ENCODE data around the gene ETFA. TPM values are rescaled to one million over a fixed set of nuclear protein-coding genes. Genes with fewer than 3 reads are reported as not detected.

Gene ETFA
- total and polyA plus RNA-seq, 4 experiments from 2014 or later, result 47.7 to 106 (median 76.5) TPM

GRCh38 chr15:76339305-76340197, 28.3 kb upstream of the ETFA start:
- Histone ChIP-seq H3K4me3 (ENCODE audit: low read length in 2 of 2) (peak overlapping the region in 1 of 2 donors; percentile 56), H3K36me3 (ENCODE audit: insufficient read depth, low read length) (no peaks in the 10 kb centered on the region), H3K27ac (ENCODE audit: low read depth, low read length) (no peak overlapping the region), H3K4me1 (ENCODE audit: insufficient read depth, low read length) (peaks cover 83% of the 10 kb centered on the region), H3K9me3 (ENCODE audit: control insufficient read depth in 1 of 2, low read length in 2 of 2) (no peaks in the 10 kb centered on the region), H3K27me3 (ENCODE audit: insufficient read depth, low read length) (peaks cover 67% of the 10 kb centered on the region)
- peak overlapping the region; percentile 76 to 94 (median 84) for H3K4me3 Mint-ChIP-seq
- peaks cover 0 to 23% (median 2%) of the 10 kb centered on the region in 8 donors for H3K9me3 Mint-ChIP-seq
- H3K36me3 Mint-ChIP-seq, result peaks cover 0 to 2% of the 10 kb centered on the region in 2 donors
- POLR2A ChIA-PET (ENCODE audit: partially characterized antibody), result no interaction called here
- peaks cover 44 to 76% (median 56%) of the 10 kb centered on the region in 4 donors for H3K4me1 Mint-ChIP-seq
- DNase-seq, result peak in 2 of 5 donors; percentile 27 to 41
- CTCF ChIA-PET (ENCODE audit: partially characterized antibody), result interaction anchor here (0.6 kb wide), 1 partner anchor 25 kb away, joined by 3 read pairs; no protein-coding TSS in a partner anchor
- intact Hi-C loops (cut with micrococcal nuclease), result no loop called here
- H3K27me3 Mint-ChIP-seq, result peaks cover 68 to 70% of the 10 kb centered on the region in 2 donors
- peak overlapping the region in 3 of 7 donors; percentile 29 to 80 (median 70) for H3K27ac Mint-ChIP-seq

DNA sequence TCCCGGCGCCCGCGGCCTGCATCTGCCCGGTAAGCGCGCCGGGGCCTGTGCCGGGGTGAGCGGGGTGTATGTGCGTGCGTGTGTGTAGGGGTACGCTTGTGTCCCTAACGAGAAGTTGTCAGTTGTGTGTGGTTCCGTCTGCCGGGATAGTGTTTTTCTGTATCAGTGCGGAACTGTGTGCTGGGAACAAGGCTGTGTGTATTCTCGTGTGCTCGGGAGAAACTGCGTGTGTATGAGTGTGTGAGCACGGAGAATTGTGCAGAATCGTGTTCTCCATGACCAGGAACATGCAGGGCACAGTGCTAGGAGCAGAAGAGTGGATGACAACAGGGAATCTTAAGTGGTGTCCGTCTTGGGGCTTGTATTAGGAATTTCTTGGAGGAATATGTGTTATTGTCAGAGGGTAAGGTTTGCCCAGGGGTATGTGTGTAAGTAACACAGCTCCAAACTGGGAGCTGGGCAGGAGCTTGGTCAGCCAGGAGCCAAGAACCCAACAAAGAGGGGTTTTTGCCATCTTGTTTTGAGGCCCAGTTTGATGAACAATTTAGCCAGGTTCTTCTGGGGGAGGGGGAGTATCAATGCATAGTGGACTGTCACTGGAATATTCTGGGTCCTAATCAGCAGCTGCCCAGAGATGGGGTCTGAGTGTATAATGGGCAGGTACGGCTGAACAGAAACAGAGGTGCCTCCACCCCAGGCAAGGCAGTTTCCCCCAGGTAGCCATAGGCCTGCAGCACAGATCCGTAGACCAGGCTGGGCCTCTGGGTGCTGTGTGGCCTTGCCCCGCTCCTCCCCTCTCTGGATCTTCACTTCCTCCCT, 27.4 kb upstream of the ETFA start:
- H3K27me3 Mint-ChIP-seq, result peaks cover 68 to 69% of the 10 kb centered on the region in 2 donors
- peaks cover 83% of the 10 kb centered on the region for H3K4me1 ChIP-seq (ENCODE audit: insufficient read depth, low read length)
- ChIA-PET CTCF (ENCODE audit: partially characterized antibody) (no interaction called here), POLR2A (ENCODE audit: partially characterized antibody) (interaction anchor here (1.0 kb wide), 1 partner anchor 27 kb away, joined by 3 read pairs; the partner anchor contains the start of gene ETFA)
- intact Hi-C loops (cut with micrococcal nuclease), result no loop called here
- peaks cover 0 to 2% of the 10 kb centered on the region in 2 donors for H3K36me3 Mint-ChIP-seq
- H3K4me3 ChIP-seq (ENCODE audit: low read length in 2 of 2), result peak overlapping the region in 1 of 2 donors; percentile 24
- peaks cover 0 to 20% (median 2%) of the 10 kb centered on the region in 8 donors for H3K9me3 Mint-ChIP-seq
- H3K9me3 ChIP-seq (ENCODE audit: control insufficient read depth in 1 of 2, low read length in 2 of 2), result no peaks in the 10 kb centered on the region
- no peak for DNase-seq
- no peaks in the 10 kb centered on the region for H3K36me3 ChIP-seq (ENCODE audit: insufficient read depth, low read length)
- H3K4me1 Mint-ChIP-seq, result peaks cover 44 to 73% (median 56%) of the 10 kb centered on the region in 4 donors
- H3K27ac ChIP-seq (ENCODE audit: low read depth, low read length), result no peak overlapping the region
- peak overlapping the region in 2 of 7 donors; percentile 54 to 88 for H3K27ac Mint-ChIP-seq
- H3K4me3 Mint-ChIP-seq, result peak overlapping the region; percentile 13 to 90 (median 64)
- peaks cover 64% of the 10 kb centered on the region for H3K27me3 ChIP-seq (ENCODE audit: insufficient read depth, low read length)

GRCh38 chr15:76337696-76338485, 26.6 kb upstream of the ETFA start:
- H3K4me3 Mint-ChIP-seq, result peak overlapping the region in 5 of 8 donors; percentile 58 to 93 (median 90)
- H3K4me1 Mint-ChIP-seq, result peaks cover 42 to 73% (median 54%) of the 10 kb centered on the region in 4 donors
- ChIA-PET POLR2A (ENCODE audit: partially characterized antibody) (interaction anchor here (1.0 to 1.8 kb wide), 2 partner anchors 26 to 48 kb away, joined by 3 to 5 read pairs; partner anchors contain the start of gene ETFA), CTCF (ENCODE audit: partially characterized antibody) (no interaction called here)
- H3K27me3 Mint-ChIP-seq, result peaks cover 62 to 69% of the 10 kb centered on the region in 2 donors
- peak overlapping the region in 3 of 7 donors; percentile 36 to 85 (median 66) for H3K27ac Mint-ChIP-seq
- DNase-seq, result peak in 3 of 5 donors; percentile 25 to 32 (median 30)
- Histone ChIP-seq H3K27ac (ENCODE audit: low read depth, low read length) (no peak overlapping the region), H3K9me3 (ENCODE audit: control insufficient read depth in 1 of 2, low read length in 2 of 2) (no peaks in the 10 kb centered on the region), H3K36me3 (ENCODE audit: insufficient read depth, low read length) (no peaks in the 10 kb centered on the region), H3K4me1 (ENCODE audit: insufficient read depth, low read length) (peaks cover 75% of the 10 kb centered on the region), H3K27me3 (ENCODE audit: insufficient read depth, low read length) (peaks cover 59% of the 10 kb centered on the region), H3K4me3 (ENCODE audit: low read length in 2 of 2) (peak overlapping the region in 1 of 2 donors; percentile 24)
- peaks cover 0 to 2% of the 10 kb centered on the region in 2 donors for H3K36me3 Mint-ChIP-seq
- H3K9me3 Mint-ChIP-seq, result peaks cover 0 to 20% (median 2%) of the 10 kb centered on the region in 8 donors
- intact Hi-C loops (cut with micrococcal nuclease), result no loop called here

DNA sequence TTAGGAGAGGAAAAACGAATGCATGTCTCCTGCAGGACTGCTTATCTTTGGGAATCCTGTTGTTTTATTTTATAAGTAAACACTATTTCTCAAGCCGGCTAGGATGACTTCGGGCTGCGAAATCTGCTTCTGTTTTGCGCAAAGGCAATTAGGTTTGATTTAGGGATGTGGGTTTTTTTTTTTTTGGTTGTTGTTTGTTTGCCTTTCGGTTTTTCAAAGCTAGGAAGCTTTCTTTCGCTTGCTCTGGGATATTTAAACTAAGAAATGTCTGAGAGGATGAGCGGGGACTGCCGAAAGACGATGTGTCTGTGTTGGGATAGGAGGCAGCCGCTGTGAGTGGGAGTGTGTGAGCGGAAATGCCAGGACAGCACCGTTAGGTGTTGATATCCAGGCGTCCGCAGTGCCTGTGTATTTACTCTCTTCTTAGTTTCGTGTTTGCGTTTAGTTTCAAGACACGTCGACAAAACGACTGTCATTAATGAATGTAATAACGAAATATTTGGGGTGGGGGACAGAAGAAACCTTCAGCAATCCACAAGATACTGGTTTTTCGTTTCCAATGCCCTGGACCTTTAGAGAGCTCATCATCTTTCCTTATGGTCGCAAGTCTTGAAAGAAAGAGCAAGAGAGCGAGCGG, 25.9 kb upstream of the ETFA start:
- H3K4me3 Mint-ChIP-seq, result peak overlapping the region; percentile 75 to 93 (median 86)
- intact Hi-C loops (cut with micrococcal nuclease), result no loop called here
- peak overlapping the region; percentile 2 to 24 for H3K4me3 ChIP-seq (ENCODE audit: low read length in 2 of 2)
- peaks cover 56% of the 10 kb centered on the region for H3K27me3 ChIP-seq (ENCODE audit: insufficient read depth, low read length)
- H3K36me3 Mint-ChIP-seq, result peaks cover 0 to 2% of the 10 kb centered on the region in 2 donors
- H3K27me3 Mint-ChIP-seq, result peaks cover 66 to 73% of the 10 kb centered on the region in 2 donors
- POLR2A ChIA-PET (ENCODE audit: partially characterized antibody), result interaction anchor here (1.8 kb wide), 1 partner anchor 47 kb away, joined by 5 read pairs; no protein-coding TSS in a partner anchor
- H3K27ac ChIP-seq (ENCODE audit: low read depth, low read length), result no peak overlapping the region
- peaks cover 70% of the 10 kb centered on the region for H3K4me1 ChIP-seq (ENCODE audit: insufficient read depth, low read length)
- H3K36me3 ChIP-seq (ENCODE audit: insufficient read depth, low read length), result no peaks in the 10 kb centered on the region
- H3K4me1 Mint-ChIP-seq, result peaks cover 41 to 71% (median 53%) of the 10 kb centered on the region in 4 donors
- CTCF ChIA-PET (ENCODE audit: partially characterized antibody), result no interaction called here
- no peaks in the 10 kb centered on the region for H3K9me3 ChIP-seq (ENCODE audit: control insufficient read depth in 1 of 2, low read length in 2 of 2)
- H3K9me3 Mint-ChIP-seq, result peaks cover 0 to 20% (median 2%) of the 10 kb centered on the region in 8 donors
- DNase-seq, result peak in 1 of 5 donors; percentile 32
- peak overlapping the region in 5 of 7 donors; percentile 49 to 85 (median 66) for H3K27ac Mint-ChIP-seq

GRCh38 chr15:76336254-76337058, 25.2 kb upstream of the ETFA start, which contains the start of gene ISL2:
Gene ISL2, plus strand, starts transcription at chr15:76336773. Its CDS starts 111 bp downstream, at chr15:76336884.
- Mint-ChIP-seq H3K27me3 (peaks cover 58 to 65% of the 10 kb centered on the region in 2 donors), H3K9me3 (peaks cover 0 to 16% (median 1%) of the 10 kb centered on the region in 8 donors), H3K4me1 (peaks cover 35 to 64% (median 47%) of the 10 kb centered on the region in 4 donors), H3K4me3 (peak within 1 kb of the TSS; percentile 80 to 93 (median 86)), H3K27ac (peak within 1 kb of the TSS in 6 of 7 donors; percentile 37 to 85 (median 68)), H3K36me3 (no peaks in the 10 kb centered on the region)
- peak within 1 kb of the TSS; percentile 2 to 24 for H3K4me3 ChIP-seq (ENCODE audit: low read length in 2 of 2)
- H3K36me3 ChIP-seq (ENCODE audit: insufficient read depth, low read length), result no peaks in the 10 kb centered on the region
- DNase-seq, result peak in 1 of 5 donors; percentile 35
- H3K27ac ChIP-seq (ENCODE audit: low read depth, low read length), result no peak within 1 kb of the TSS
- intact Hi-C loops (cut with micrococcal nuclease), result no loop called here
- peaks cover 63% of the 10 kb centered on the region for H3K4me1 ChIP-seq (ENCODE audit: insufficient read depth, low read length)
- H3K27me3 ChIP-seq (ENCODE audit: insufficient read depth, low read length), result peaks cover 56% of the 10 kb centered on the region
- ChIA-PET CTCF (ENCODE audit: partially characterized antibody) (interaction anchor here (1.5 kb wide), 1 partner anchor 12 kb away, joined by 3 read pairs; no protein-coding TSS in a partner anchor), POLR2A (ENCODE audit: partially characterized antibody) (interaction anchor here (0.5 to 2.1 kb wide), 5 partner anchors 9 to 46 kb away, joined by 3 to 7 read pairs (median 5); partner anchors contain the start of gene ETFA)
- no peaks in the 10 kb centered on the region for H3K9me3 ChIP-seq (ENCODE audit: control insufficient read depth in 1 of 2, low read length in 2 of 2)

All from CD4-positive, alpha-beta memory T cell (primary cell).